GM21381 (cell line): ENCODE measurements around the gene IFT172.
"Not testable (repeated sequence)": the region's sequence is repeated elsewhere in the genome, so short reads cannot be mapped to it uniquely, and the experiment has no call there.

ENCODE experiments used
- ATAC-seq: cut with Tn5 transposase; IDR thresholded peaks from one replicate; pipeline ENCODE4 v1.9.1; 2021; ENCODE audit warnings: mild to moderate bottlenecking, moderate library complexity; ENCODE audit not compliant: unreplicated experiment

IFT172 gene, protein sequence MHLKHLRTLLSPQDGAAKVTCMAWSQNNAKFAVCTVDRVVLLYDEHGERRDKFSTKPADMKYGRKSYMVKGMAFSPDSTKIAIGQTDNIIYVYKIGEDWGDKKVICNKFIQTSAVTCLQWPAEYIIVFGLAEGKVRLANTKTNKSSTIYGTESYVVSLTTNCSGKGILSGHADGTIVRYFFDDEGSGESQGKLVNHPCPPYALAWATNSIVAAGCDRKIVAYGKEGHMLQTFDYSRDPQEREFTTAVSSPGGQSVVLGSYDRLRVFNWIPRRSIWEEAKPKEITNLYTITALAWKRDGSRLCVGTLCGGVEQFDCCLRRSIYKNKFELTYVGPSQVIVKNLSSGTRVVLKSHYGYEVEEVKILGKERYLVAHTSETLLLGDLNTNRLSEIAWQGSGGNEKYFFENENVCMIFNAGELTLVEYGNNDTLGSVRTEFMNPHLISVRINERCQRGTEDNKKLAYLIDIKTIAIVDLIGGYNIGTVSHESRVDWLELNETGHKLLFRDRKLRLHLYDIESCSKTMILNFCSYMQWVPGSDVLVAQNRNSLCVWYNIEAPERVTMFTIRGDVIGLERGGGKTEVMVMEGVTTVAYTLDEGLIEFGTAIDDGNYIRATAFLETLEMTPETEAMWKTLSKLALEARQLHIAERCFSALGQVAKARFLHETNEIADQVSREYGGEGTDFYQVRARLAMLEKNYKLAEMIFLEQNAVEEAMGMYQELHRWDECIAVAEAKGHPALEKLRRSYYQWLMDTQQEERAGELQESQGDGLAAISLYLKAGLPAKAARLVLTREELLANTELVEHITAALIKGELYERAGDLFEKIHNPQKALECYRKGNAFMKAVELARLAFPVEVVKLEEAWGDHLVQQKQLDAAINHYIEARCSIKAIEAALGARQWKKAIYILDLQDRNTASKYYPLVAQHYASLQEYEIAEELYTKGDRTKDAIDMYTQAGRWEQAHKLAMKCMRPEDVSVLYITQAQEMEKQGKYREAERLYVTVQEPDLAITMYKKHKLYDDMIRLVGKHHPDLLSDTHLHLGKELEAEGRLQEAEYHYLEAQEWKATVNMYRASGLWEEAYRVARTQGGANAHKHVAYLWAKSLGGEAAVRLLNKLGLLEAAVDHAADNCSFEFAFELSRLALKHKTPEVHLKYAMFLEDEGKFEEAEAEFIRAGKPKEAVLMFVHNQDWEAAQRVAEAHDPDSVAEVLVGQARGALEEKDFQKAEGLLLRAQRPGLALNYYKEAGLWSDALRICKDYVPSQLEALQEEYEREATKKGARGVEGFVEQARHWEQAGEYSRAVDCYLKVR (N-terminal part only)

DNA sequence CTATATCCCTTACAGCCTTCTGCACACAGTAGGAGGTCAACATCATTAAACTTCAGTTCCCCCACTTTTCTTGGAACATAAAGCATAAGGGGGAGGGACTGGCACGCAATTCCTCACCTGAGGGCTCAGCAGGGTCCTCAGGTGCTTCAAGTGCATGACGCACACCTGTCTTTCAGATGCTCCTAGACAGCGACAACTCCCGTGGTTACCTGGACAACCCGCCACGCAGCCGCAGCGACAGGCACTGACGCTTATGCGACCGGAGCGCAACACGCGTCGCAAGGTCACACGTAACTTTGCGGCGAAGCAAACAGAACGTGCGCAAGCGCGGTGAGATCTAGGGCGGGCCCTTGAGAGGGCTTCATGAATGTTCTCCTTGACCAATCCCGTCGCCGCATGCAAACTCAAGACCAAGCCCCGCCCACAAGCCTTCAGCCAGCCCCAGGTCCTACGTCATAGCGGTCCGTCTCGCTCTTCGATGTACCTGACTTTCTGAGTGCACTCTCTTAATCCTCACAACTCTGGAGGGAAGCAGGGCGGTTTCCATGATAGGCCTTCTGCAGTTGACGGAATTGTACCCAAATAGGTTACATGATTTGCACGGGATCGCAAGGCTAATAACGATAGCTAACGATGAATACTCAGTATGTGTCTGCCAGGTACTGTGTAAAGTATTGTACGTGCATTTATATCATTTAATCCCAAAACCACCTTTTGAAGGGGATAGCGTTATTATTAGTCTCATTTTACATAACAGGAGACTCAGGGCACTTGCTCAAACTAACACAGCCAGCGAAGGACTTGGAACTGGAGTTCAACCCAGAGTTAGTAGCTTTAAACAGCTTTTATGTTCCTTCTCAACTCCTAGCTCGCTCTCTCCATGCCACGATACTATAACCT is at the start of gene IFT172:
TSS of gene IFT172 (minus strand) at position 246 of the 900 bp plus-strand sequence. CDS start at position 156, 90 bp downstream.
- ATAC-seq: peak; percentile 96

DNA sequence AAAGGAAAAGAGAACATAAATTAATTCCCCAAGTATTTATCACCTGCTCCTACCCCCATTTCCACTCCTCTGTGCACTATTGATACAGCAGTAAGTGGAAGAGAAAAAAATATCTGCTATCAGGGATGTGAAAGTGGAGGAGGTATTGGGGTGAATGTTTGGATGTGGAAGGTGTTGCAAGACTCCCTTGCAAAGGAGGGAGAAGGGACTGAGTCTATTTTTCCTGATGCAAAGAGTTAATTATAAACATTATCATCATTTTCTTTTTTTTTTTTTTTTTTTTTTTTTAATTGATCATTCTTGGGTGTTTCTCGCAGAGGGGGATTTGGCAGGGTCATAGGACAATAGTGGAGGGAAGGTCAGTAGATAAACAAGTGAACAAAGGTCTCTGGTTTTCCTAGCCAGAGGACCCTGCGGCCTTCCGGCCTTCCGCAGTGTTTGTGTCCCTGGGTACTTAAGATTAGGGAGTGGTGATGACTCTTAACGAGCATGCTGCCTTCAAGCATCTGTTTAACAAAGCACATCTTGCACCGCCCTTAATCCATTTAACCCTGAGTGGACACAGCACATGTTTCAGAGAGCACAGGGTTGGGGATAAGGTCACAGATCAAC is 49.4 kb upstream of the IFT172 start:
- not testable (repeated sequence) for ATAC-seq

DNA sequence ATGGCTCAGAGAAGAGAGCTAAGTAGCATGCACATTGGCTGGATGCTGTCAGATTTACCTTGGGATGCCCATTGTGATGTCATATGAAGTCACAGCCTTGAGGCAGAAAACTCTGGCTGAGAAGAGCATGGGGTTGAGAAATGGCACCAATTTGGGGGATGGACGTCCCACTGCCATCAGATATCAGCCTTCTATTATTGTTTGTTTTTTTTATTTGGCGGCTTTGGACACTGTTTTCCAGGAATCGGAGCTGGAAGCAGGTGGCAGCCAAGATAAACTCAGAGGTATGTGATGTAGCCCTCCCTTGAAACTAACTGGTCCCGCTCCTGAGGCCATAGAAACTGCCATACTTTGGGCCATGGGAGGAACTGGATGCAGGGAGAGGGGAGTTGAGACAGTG is 47.7 kb upstream of the IFT172 start:
- no peak for ATAC-seq

DNA sequence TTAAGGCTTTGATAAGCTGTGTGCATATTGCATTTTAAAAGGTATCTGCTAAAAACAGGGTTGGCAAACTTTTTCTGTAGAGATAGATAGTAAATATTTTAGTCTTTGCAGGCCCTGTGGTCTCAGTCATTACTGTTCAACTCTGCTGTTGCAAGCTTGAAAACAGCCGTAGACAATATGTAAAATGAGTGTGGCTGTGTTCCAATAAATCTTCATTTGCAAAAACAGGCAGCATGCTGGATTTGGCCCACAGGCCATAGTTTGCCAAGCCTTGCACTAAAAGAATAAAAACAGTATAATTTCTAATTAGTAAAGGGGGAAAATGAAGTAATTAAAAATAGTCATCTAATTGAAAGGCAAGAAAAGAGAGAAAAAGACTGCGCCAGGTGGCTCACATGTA is 42.4 kb upstream of the IFT172 start:
- ATAC-seq: no peak

DNA sequence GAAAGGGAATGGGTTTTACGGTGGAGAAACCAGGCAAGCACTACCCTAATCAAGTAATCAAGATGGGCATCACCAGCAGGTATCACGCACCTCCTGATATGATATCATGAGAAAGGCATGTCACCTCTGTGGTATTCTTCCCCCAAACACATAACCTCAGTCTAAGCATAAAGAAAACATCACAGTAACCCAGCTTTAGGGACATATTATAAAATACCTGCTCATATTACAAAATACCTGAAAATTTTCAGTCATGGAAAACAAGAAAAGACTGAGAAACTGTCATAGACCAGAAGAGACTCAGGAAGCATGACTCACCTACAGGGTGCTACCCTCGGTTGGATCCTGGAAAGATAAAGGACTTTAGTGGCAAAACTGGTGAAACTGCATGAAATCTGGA is 37.6 kb upstream of the IFT172 start:
- no peak for ATAC-seq

DNA sequence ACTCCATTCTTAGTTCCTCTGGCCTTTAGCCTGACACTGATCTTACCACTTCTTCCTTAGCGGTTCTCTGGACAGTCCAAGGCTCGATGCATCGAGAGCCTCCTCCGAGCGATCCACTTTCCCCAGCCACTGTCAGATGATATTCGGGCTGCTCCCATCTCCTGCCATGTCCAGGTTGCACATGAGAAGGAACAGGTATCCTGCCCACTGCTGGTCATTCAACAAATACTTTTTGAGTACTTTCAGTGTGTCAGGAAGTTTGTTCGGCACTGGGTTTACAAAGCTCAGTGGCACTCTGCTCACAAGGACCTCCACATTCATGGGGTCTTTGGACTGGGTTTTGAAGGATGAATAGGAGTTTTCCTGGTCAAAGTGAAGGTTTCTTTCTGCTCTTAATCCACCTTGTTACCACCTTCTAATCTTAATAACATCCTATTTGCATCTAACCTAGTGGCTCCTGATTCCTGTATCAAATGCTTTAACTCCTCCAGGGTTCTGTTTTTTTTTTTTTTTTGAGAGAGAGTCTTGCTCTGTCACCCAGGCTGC is 32.9 kb upstream of the IFT172 start:
- ATAC-seq: no peak

DNA sequence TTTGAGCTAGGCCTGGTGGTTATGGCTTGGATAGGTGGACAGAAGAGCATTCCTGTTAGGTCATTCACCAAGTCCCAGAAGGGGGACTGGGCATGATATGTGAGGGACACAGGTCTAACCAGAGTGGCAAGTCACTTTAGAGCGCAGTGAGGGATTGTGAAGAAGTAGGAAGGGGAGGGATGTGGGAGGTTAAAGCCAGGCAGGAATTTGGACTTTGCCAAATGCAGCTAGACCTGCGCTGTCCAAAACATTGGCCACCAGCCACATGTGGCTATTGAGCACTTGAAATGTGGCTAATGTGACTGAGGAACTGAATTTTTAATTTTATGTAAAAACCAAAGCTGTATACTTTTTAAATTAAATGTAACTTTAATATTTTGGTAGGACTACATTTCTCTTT is 30.8 kb upstream of the IFT172 start:
- ATAC-seq: no peak

DNA sequence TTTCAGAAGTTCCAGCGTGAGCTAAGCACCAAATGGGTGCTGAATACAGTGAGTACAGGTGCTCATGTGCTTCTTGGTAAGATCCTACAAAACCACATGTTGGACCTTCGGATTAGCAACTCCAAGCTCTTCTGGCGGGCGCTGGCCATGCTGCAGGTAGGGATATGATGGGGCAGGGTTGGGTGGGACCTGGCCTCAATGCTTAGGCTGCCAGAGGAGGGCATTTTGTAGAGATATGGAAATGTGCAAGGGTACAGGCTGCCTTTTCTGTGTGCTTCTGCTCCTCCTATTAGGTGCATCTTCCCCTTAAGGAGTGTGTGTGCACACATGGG is 29.2 kb upstream of the IFT172 start:
- ATAC-seq: no peak

DNA sequence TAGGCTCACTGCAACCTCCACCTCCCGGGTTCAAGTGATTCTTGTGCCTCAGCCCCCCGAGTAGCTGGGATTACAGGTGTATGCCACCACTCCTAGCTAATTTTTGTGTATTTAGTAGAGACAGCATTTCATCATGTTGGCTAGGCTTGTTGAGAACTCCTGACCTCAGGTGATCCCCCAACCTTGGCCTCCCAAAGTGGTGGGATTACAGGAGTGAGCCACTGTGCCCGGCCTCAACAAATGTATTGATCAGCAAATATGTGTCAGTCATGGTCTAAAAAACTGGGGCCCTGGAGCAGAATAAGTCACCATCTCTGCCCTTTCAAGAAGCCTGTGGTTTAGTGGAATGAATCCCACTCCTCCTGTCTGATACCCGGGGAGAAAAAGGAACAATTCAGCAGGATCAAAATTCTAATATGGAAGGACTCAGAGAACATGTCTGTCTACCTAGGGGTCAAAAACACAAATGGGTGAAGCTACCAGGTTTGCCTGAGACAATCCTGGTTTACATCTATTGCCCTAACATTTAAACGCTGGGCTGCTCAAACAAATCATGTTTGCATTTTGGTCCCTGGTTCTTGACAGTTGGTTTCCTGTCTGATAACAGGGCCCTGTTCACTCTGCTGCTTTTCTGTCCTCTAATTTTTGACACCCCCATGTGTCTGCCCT is 28.7 kb upstream of the IFT172 start:
- no peak for ATAC-seq

DNA sequence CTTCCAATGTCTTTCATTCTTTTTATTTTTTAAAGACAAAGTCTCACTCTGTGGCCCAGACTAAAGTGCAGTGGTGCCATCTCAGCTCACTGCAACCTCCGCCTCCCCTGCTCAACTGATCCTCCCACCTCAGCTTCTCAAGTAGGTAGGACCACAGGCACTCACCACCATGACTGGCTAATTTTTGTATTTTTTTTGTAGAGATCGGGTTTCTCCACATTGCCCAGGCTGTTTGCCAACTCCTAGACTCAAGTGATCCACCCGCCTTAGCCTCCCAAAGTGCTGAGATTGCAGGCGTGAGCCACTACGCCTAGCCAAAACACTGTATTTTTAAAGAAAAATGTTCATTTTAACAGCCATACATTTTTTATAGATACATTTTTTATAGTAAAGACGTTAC is 19.8 kb upstream of the IFT172 start:
- ATAC-seq: no peak

DNA sequence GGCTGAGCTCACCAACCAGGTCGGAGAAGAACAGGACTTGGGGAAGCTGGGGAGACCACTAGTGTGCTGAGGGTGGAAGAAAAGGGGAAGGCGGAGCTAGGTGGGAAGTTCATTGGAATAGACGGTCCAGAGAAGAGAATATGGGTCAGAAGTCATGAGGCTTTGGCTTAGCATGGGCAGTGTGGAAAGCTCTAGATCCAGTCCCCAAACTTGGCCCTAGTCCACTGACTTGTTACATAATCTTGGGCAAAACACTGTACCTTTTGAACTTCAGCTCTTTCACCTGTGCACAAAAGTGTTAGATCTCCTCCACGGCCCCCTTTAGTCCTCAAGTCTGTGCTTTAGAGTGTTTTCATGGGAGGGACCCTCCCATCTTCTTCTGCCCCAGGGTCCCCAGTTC is 17.8 kb upstream of the IFT172 start:
- no peak for ATAC-seq

DNA sequence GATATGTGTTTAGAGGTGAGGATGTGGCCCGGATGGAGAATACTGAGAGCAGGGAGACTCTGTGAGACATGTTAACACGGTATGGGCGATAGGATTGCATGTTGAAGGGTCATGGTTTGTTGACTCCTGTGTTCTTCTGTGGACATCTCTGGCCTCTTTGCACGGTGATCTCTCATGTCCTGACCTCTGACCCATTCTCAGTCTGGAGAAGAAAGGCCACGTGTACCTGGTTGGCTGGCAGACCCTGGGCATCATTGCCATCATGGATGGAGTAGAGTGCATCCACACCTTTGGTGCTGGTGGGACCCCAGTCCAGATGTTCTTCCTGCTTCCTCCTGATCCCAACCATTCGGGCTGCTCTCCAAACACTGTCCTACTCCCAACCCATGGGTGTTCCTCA is 17.0 kb upstream of the IFT172 start:
- ATAC-seq: no peak

DNA sequence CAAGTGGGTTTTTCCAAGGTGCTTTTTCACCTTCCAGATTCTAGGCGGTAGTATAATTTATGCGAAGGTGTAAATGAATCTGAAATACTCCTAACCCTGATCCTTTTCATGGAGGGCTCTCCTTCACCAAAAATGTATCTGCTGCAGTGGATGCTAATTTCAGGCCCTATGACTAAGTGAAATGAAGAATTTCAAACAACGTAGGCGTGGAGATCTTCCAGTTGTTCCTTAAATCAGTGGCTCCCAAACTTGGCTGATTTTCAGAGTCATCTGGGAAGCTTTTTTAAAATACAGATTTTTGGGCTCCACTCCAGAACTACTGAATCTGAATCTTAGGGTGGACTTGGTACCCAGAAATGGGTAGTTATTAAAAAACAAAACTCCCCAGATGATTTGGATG is 12.6 kb upstream of the IFT172 start:
- no peak for ATAC-seq

DNA sequence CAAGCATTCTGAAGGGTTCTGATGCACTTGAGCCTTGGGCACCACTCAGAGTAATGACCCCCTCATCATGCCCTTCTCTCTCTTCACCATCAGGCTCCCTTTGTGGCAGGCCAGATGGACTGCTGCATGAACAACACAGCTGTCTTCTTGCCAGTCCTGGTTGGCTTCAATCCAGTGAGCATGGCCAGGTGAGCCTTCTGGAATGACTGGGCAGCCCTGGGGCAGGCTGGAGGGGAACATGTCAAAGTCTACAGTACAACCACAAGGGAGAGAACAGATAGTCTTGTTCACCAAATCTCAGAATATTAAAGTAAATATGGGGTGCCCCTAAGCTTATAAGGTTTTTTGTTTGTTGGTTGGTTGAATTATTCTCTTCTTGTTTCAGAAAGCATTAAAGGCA is 11.5 kb upstream of the IFT172 start:
- ATAC-seq: no peak

DNA sequence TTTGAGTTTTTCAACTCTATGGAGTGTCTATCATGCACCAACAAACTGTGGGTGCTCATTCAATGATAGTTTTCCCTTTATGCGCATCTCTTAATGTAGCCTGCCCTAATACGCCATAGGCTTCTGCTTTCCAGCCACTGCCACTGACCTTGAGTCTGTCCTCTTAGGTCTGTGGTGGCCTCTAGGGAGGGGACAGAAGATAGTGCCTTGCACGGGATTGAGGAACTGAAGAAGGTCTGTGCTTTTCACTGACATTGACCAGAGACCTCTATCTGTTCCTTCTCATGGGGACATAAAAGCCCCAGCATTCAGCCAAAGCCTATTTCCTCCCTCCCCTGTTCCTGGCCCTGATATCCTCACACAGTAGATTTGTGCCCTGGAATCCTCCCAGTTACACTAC is 9.4 kb upstream of the IFT172 start:
- ATAC-seq: no peak

DNA sequence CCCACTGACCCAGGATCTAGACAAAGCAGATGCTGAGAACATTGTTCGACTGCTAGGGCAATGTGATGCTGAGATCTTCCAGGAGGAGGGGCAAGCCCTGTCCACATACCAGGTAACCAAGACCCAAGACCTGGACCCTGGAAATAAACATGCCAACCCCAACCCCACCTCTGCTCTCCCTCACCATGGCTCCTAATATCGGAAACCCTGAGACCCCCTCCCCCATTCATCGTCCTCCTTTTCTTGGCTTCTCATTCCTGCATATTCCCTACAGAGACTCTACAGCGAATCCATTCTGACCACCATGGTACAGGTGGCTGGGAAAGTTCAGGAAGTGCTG is 7.7 kb upstream of the IFT172 start:
- ATAC-seq: no peak

DNA sequence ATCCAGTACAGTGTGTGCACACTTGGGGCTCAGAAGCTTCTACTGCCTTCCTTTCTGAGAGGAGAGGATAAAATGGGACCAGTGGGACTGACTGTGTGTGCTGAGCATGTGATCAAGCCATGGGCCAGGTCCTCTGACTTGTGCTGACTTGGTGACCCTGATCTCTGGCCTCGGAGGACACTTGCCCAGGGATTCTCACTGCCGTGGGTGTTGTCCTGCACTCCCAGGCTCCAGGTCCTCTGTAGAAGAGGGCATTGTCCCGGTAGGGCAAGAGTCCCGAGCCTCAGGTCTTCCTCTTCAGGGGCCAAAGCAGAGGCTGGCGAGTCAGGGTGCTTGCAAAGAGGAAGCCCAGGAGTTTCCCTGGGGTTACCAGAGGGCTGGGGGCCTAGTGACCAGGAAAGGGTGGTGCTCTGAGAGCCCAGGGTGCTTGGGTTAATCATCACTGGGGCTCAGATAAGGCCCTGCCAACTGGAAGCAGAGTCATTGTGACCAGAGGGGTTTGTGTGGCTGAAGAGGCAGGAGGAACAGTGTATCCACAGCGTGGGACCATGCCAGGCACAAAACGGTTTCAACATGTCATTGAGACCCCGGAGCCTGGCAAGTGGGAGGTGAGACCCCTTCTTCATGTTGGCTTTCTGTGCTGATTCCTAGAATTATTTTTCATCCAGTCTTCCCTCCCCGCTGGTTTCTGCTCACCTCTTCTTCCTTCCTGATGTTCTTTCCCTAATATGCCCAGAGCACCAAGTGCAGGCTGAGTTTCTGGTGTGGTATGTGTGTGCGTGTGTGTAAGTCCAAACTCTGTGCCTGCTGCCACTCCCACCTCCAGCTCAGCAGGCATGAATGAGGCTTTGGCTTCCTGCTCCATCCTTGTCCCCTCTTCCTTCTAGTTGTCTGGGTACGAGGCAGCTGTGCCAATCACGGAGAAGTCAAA is 7.1 kb upstream of the IFT172 start, which contains the start of gene GCKR:
TSS of gene GCKR (plus strand) at position 483 of the 931 bp plus-strand sequence. CDS start at position 549, 66 bp downstream.
- no peak for ATAC-seq

DNA sequence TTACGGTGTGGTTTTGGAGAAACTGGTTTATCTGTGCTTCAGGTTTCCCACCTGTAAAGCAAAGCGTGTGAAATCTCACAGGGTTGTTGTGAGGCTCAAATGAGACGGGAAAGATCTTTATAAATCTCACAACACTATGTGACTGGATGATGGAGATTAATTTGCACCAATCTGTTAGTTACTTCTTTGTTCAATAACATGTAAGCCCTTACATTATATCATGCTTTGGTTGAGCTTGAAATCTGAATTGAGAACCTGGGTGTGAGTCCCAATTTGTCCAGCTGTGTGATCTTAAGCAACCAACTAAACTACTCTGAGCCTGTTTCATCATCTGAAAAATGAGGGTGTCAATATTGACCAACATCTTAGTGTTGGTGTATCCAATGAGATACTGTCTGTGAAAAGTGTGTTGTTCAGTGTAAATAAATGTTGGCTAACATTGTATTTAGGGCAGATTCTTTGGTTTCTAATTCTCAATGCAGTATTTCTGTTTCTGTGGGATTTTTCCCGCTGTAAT is 6.4 kb upstream of the IFT172 start:
- no peak for ATAC-seq
